ENCODE measurements around the gene SAAL1. TPM values are rescaled to one million over a fixed set of nuclear protein-coding genes. Genes with fewer than 3 reads are reported as not detected.

The SAAL1 gene
- total RNA-seq, 2 experiments from 2014 or later: 32.2 to 52.3 TPM

- Histone ChIP-seq H3K4me3 (ENCODE audit: low read depth, low read length, poor library complexity, severe bottlenecking) (no peak overlapping the region), H3K79me2 (ENCODE audit: insufficient read depth, low read depth, low read length) (peaks cover 58% of the 10 kb centered on the region), H3K4me1 (ENCODE audit: insufficient read depth, low read length, poor library complexity, severe bottlenecking) (peaks cover 30% of the 10 kb centered on the region), H2AFZ (ENCODE audit: low read length) (no peak overlapping the region), H3K27ac (ENCODE audit: low read depth, low read length, poor library complexity, severe bottlenecking) (no peak overlapping the region), H4K20me1 (ENCODE audit: insufficient read depth, low read length) (no peaks in the 10 kb centered on the region), H3K4me2 (ENCODE audit: low read length) (no peak overlapping the region), H3K9me3 (ENCODE audit: low read length) (no peaks in the 10 kb centered on the region), H3K9me2 (ENCODE audit: insufficient read depth, low read length) (no peaks in the 10 kb centered on the region), H3K36me3 (ENCODE audit: insufficient read depth, low read length) (peaks cover 78% of the 10 kb centered on the region)
- ChIA-PET CTCF (ENCODE audit: unreplicated experiment) (no interaction called here), POLR2A (no interaction called here)
- peak; percentile 9 for DNase-seq (ENCODE audit: low spot score)
- no TSS peak for BruUV-seq (replicated peaks)
- intact Hi-C loops (cut with micrococcal nuclease; ENCODE audit: unreplicated experiment): no loop called here
- no peak for TF ChIP-seq EZH2phosphoT487 (IDR thresholded peaks at IDR 0.05; ENCODE audit: borderline replicate concordance, low read depth, low read length)
- no peak for TF ChIP-seq CTCF (conservative IDR thresholded peaks at IDR 0.05; ENCODE audit: low read length)
Measured at GRCh38 chr11:18100926-18101656, 4.8 kb downstream of the SAAL1 start.

GRCh38 chr11:18093959-18094358, 11.9 kb downstream of the SAAL1 start:
- ChIA-PET POLR2A (interaction anchor here (0.6 to 1.0 kb wide), 3 partner anchors 11 to 282 kb away, joined by 3 to 6 read pairs (median 4); no protein-coding TSS in a partner anchor), CTCF (ENCODE audit: unreplicated experiment) (no interaction called here)
- no peaks in the 10 kb centered on the region for H4K20me1 ChIP-seq (ENCODE audit: insufficient read depth, low read length)
- peaks cover 96% of the 10 kb centered on the region for H3K36me3 ChIP-seq (ENCODE audit: insufficient read depth, low read length)
- H2AFZ ChIP-seq (ENCODE audit: low read length): no peak overlapping the region
- no TSS peak for BruUV-seq (replicated peaks)
- H3K4me1 ChIP-seq (ENCODE audit: insufficient read depth, low read length, poor library complexity, severe bottlenecking): no peaks in the 10 kb centered on the region
- H3K79me2 ChIP-seq (ENCODE audit: insufficient read depth, low read depth, low read length): peaks cover 10% of the 10 kb centered on the region
- H3K4me3 ChIP-seq (ENCODE audit: low read depth, low read length, poor library complexity, severe bottlenecking): no peak overlapping the region
- DNase-seq (ENCODE audit: low spot score): no peak
- H3K4me2 ChIP-seq (ENCODE audit: low read length): no peak overlapping the region
- no peak overlapping the region for H3K27ac ChIP-seq (ENCODE audit: low read depth, low read length, poor library complexity, severe bottlenecking)
- intact Hi-C loops (cut with micrococcal nuclease; ENCODE audit: unreplicated experiment): no loop called here
- no peaks in the 10 kb centered on the region for H3K9me3 ChIP-seq (ENCODE audit: low read length)
- TF ChIP-seq EZH2phosphoT487 (IDR thresholded peaks at IDR 0.05; ENCODE audit: borderline replicate concordance, low read depth, low read length): no peak
- no peak for TF ChIP-seq CTCF (conservative IDR thresholded peaks at IDR 0.05; ENCODE audit: low read length)
- H3K9me2 ChIP-seq (ENCODE audit: insufficient read depth, low read length): no peaks in the 10 kb centered on the region

GRCh38 chr11:18091731-18092130, 14.2 kb downstream of the SAAL1 start:
- DNase-seq (ENCODE audit: low spot score): no peak
- peaks cover 99% of the 10 kb centered on the region for H3K36me3 ChIP-seq (ENCODE audit: insufficient read depth, low read length)
- H2AFZ ChIP-seq (ENCODE audit: low read length): no peak overlapping the region
- no peaks in the 10 kb centered on the region for H3K79me2 ChIP-seq (ENCODE audit: insufficient read depth, low read depth, low read length)
- no peak for TF ChIP-seq EZH2phosphoT487 (IDR thresholded peaks at IDR 0.05; ENCODE audit: borderline replicate concordance, low read depth, low read length)
- no peak for TF ChIP-seq CTCF (conservative IDR thresholded peaks at IDR 0.05; ENCODE audit: low read length)
- ChIA-PET POLR2A (interaction anchor here (0.9 to 1.5 kb wide), 4 partner anchors 11 to 104 kb away, joined by 3 to 6 read pairs (median 4); no protein-coding TSS in a partner anchor), CTCF (ENCODE audit: unreplicated experiment) (no interaction called here)
- H3K4me1 ChIP-seq (ENCODE audit: insufficient read depth, low read length, poor library complexity, severe bottlenecking): no peaks in the 10 kb centered on the region
- no peaks in the 10 kb centered on the region for H4K20me1 ChIP-seq (ENCODE audit: insufficient read depth, low read length)
- H3K4me2 ChIP-seq (ENCODE audit: low read length): no peak overlapping the region
- no peaks in the 10 kb centered on the region for H3K9me2 ChIP-seq (ENCODE audit: insufficient read depth, low read length)
- H3K27ac ChIP-seq (ENCODE audit: low read depth, low read length, poor library complexity, severe bottlenecking): no peak overlapping the region
- BruUV-seq (replicated peaks): no TSS peak
- H3K9me3 ChIP-seq (ENCODE audit: low read length): no peaks in the 10 kb centered on the region
- H3K4me3 ChIP-seq (ENCODE audit: low read depth, low read length, poor library complexity, severe bottlenecking): no peak overlapping the region
- intact Hi-C loops (cut with micrococcal nuclease; ENCODE audit: unreplicated experiment): no loop called here
